K562 (cell line): ENCODE results near the gene ADAR. TPM values are rescaled to one million over a fixed set of nuclear protein-coding genes. Genes with fewer than 3 reads are reported as not detected.

Experiments used
- ATAC-seq: fragments of 200-7000 bp; cut with Tn5 transposase; 3 replicates; pipeline ENCODE4 v1.9.1; 2020; ENCODE audit warnings: moderate library complexity
- BruUV-seq: library from RNA; stranded (reverse); fragments of 400-500 nt; replicated peaks from 2 replicates; lab custom pipeline; 2021; lab: Mats Ljungman, UMichigan
- CTCF ChIA-PET: fragments of 300-600 bp; formaldehyde crosslinking; extraction: SDS; loops from one replicate; lab custom pipeline; 2021; ENCODE audit warnings: low intra/inter-chr PET ratio; lab: Yijun Ruan, JAX
- POLR2A ChIA-PET: fragments of 300-600, 350-650 bp; sonication (Branson Sonifier 250); formaldehyde crosslinking; extraction: SDS; loops from one replicate; lab custom pipeline; 2021; ENCODE audit warnings: antibody characterized with exemption, inconsistent platforms; lab: Yijun Ruan, JAX
- DNase-seq, 4 experiments: peaks; one replicate each; pipeline versions ENCODE4 v3.0.0 to v3.0.0-alpha.2; 2011 to 2018; ENCODE audit warnings: low spot score in 3 of 4, mixed read lengths in 3 of 4; ENCODE audit errors: extremely low read depth in 1 of 4
- FAIRE-seq: peaks from 2 replicates; lab custom pipeline; 2011; peaks lifted over from hg19 to GRCh38; lab: Jason Lieb, UNC
- H2AFZ ChIP-seq: 2 replicates; pipeline ENCODE4 v1.6.0; 2011; ENCODE audit warnings: low read depth, low read length, control low read depth, inconsistent platforms
- H3K27ac ChIP-seq: fragments of 200-600 bp; 3 replicates; pipeline ENCODE4 v1.8.0; 2011; ENCODE audit warnings: low read depth, mild to moderate bottlenecking, control low read depth, inconsistent platforms, low read length, moderate library complexity, mixed read lengths; ENCODE audit errors: extremely low read depth
- H3K27me3 ChIP-seq, 2 experiments: fragments of 300-600 bp in 1 of 2; 2 replicates in 1 of 2; 3 replicates in 1 of 2; pipeline versions ENCODE4 v1.6.0 to v1.8.0; 2011; ENCODE audit warnings: inconsistent platforms in 2 of 2, low read length in 2 of 2, mild to moderate bottlenecking in 1 of 2, mixed read lengths in 1 of 2, moderate library complexity in 1 of 2; ENCODE audit not compliant: control insufficient read depth in 2 of 2, insufficient read depth in 2 of 2
- H3K36me3 ChIP-seq: fragments of 300-600 bp; 3 replicates; pipeline ENCODE4 v1.8.0; 2011; ENCODE audit warnings: mild to moderate bottlenecking, low read length, inconsistent platforms; ENCODE audit not compliant: control insufficient read depth, insufficient read depth
- H3K4me1 ChIP-seq, 2 experiments: fragments of 200-600 bp in 1 of 2; replicated peaks in 1 of 2; 2 replicates in 1 of 2; 3 replicates in 1 of 2; pipeline versions ENCODE4 v1.5.1 to v1.8.0; 2011; ENCODE audit warnings: inconsistent platforms in 2 of 2, low read length in 2 of 2, mild to moderate bottlenecking in 1 of 2, mixed read lengths in 1 of 2, moderate library complexity in 1 of 2; ENCODE audit not compliant: control insufficient read depth in 2 of 2, insufficient read depth in 2 of 2
- H3K4me2 ChIP-seq: 2 replicates; pipeline ENCODE4 v1.6.1; 2011; ENCODE audit warnings: low read length, control low read depth, inconsistent platforms, mixed read lengths; ENCODE audit not compliant: insufficient read depth
- H3K4me3 ChIP-seq: fragments of 200-600 bp; sonication (generic), shearing (Covaris generic); 2 replicates; pipeline ENCODE4 v1.5.1; 2016; ENCODE audit warnings: control low read depth, inconsistent platforms
- H3K79me2 ChIP-seq: fragments of 200-600 bp; 3 replicates; pipeline ENCODE4 v1.8.0; 2011; ENCODE audit warnings: low read length, inconsistent platforms; ENCODE audit not compliant: control insufficient read depth, insufficient read depth
- H3K9ac ChIP-seq, 2 experiments: 2 replicates each; pipeline versions ENCODE4 v1.6.0 to v1.6.1; 2011; ENCODE audit warnings: low read depth in 2 of 2, low read length in 2 of 2, control low read depth in 1 of 2, inconsistent platforms in 1 of 2, mild to moderate bottlenecking in 1 of 2, mixed read lengths in 1 of 2; ENCODE audit not compliant: insufficient read depth in 1 of 2
- H3K9me1 ChIP-seq: one replicate; pipeline ENCODE4 v1.6.0; 2011; ENCODE audit warnings: inconsistent platforms, mild to moderate bottlenecking, low read length, moderate library complexity; ENCODE audit not compliant: control insufficient read depth, insufficient read depth
- H3K9me3 ChIP-seq: replicated peaks from 2 replicates; pipeline ENCODE4 v1.5.1; 2011; ENCODE audit warnings: low read depth, low read length, inconsistent platforms; ENCODE audit not compliant: control insufficient read depth, insufficient read depth
- H4K20me1 ChIP-seq: replicated peaks from 2 replicates; pipeline ENCODE4 v1.6.1; 2011; ENCODE audit warnings: low read length, inconsistent platforms, mixed read lengths; ENCODE audit not compliant: control insufficient read depth, insufficient read depth
- CEBPB ChIP-seq: fragments of 450-650 bp; IDR thresholded peaks from 2 replicates; pipeline ENCODE4 v1.6.1; 2016; ENCODE audit warnings: missing genetic modification characterization, missing compliant biosample characterization
- GABPB2 ChIP-seq: fragments of 250-450 bp; sonication (Bioruptor Pico); conservative IDR thresholded peaks from 2 replicates; pipeline ENCODE4 v1.5.1; 2021; ENCODE audit warnings: mild to moderate bottlenecking
- HEY1 ChIP-seq: fragments of 250-450 bp; sonication (Bioruptor Pico); IDR thresholded peaks from 2 replicates; pipeline ENCODE4 v1.5.0; 2020; ENCODE audit warnings: mild to moderate bottlenecking, moderate library complexity, borderline replicate concordance
- HNRNPLL ChIP-seq: fragments of 200-400 bp; formaldehyde crosslinking; IDR thresholded peaks from 2 replicates; pipeline ENCODE4 v1.6.1; 2017; ENCODE audit warnings: low read length, low read depth, mild to moderate bottlenecking; ENCODE audit not compliant: poor library complexity, severe bottlenecking
- MCM7 ChIP-seq, 2 experiments: fragments of 450-650 bp; IDR thresholded peaks; 2 replicates each; pipeline ENCODE4 v1.6.1; 2016 to 2018
- PHF8 ChIP-seq: fragments of 200-600 bp; sonication (generic); IDR thresholded peaks from 2 replicates; pipeline ENCODE4 v1.6.1; 2012; ENCODE audit warnings: mixed run types, mild to moderate bottlenecking, inconsistent platforms, low read length, moderate library complexity, borderline replicate concordance
- RAD51 ChIP-seq: fragments of 450-650 bp; IDR thresholded peaks from 2 replicates; pipeline ENCODE4 v1.7.1; 2016; ENCODE audit warnings: low read depth, mild to moderate bottlenecking, borderline replicate concordance
- SIN3A ChIP-seq, 2 experiments: fragments of 150-350 bp in 1 of 2; IDR thresholded peaks; 2 replicates each; pipeline ENCODE4 v1.6.1; 2011 to 2016; ENCODE audit warnings: borderline replicate concordance in 2 of 2, low read depth in 2 of 2, low read length in 2 of 2, mild to moderate bottlenecking in 2 of 2, moderate library complexity in 2 of 2; ENCODE audit not compliant: control insufficient read depth in 1 of 2
- TCF7L2 ChIP-seq: fragments of 150-350 bp; IDR thresholded peaks from 2 replicates; pipeline ENCODE4 v1.6.1; 2016; ENCODE audit warnings: low read depth, mild to moderate bottlenecking, low read length, moderate library complexity
- TGIF2 ChIP-seq: sonication (generic); formaldehyde crosslinking; IDR thresholded peaks from 2 replicates; pipeline ENCODE4 v1.8.1; 2022; ENCODE audit warnings: mild to moderate bottlenecking, missing genetic modification reagents, moderate library complexity
- ZNF561 ChIP-seq: fragments of 450-650 bp; formaldehyde crosslinking; conservative IDR thresholded peaks from 2 replicates; pipeline ENCODE4 v1.4.0; 2020; ENCODE audit warnings: mild to moderate bottlenecking, moderate library complexity
- ZNF75A ChIP-seq: fragments of 450-650 bp; formaldehyde crosslinking; IDR thresholded peaks from 2 replicates; pipeline ENCODE4 v1.4.0; 2020; ENCODE audit warnings: mild to moderate bottlenecking
- WGBS: fragments of 100-300 bp; shearing (Covaris generic); methylation state at CpG from one replicate; pipeline ENCODE4 v1.1.6; 2016; ENCODE audit warnings: low coverage, mixed read lengths; ENCODE audit not compliant: insufficient coverage; ENCODE audit errors: missing lambda C conversion rate; 5-methylcytosine and 5-hydroxymethylcytosine counted together
- in situ Hi-C: fragments of 300-500 bp; cut with MboI; formaldehyde crosslinking; loops from 4 replicates; pipeline ENCODE4 v1.15.0; 2018; ENCODE audit warnings: inconsistent platforms, mixed read lengths
- intact Hi-C: fragments of 100-400 bp; cut with micrococcal nuclease; formaldehyde crosslinking; loops from 2 replicates; pipeline ENCODE4 v1.14.2; 2022
- polyA plus RNA-seq, 8 experiments: library from polyadenylated mRNA; depleted of rRNA in 4 of 8; stranded (reverse) in 5 of 8; unstranded in 3 of 8; fragments of >200 nt; fragmentation: Nextera tagmentation in 2 of 8; fragmentation: Illumina TruSeq in 1 of 8; extraction: Ambion mirVana in 2 of 8; extraction: Trizol in 1 of 8; gene quantifications; 2 replicates each; pipeline versions ENCODE4 v1.2.1 to v1.2.3, GENCODE V29; 2011 to 2014; ENCODE audit warnings: inconsistent platforms in 1 of 8, missing spikeins in 1 of 8
- total RNA-seq, 7 experiments: library from RNA; depleted of rRNA in 6 of 7; stranded (reverse); fragments of >200 nt in 6 of 7; fragmentation: Illumina TruSeq in 2 of 7; extraction: Trizol in 2 of 7; gene quantifications; 2 replicates each; pipeline versions ENCODE4 v1.2.1 to v1.2.3, GENCODE V29; 2011 to 2021; ENCODE audit warnings: low replicate concordance in 1 of 7
- TF ChIP-seq, protein P1 (sequence below): fragments of 450-650 bp; IDR thresholded peaks from 2 replicates; pipeline ENCODE4 v1.6.1; 2016; ENCODE audit warnings: borderline replicate concordance
- TF ChIP-seq, protein P2 (sequence below): fragments of 150-350 bp; IDR thresholded peaks from 2 replicates; pipeline ENCODE4 v1.6.1; 2014; ENCODE audit warnings: low read depth, mild to moderate bottlenecking, low read length, borderline replicate concordance
- TF ChIP-seq, protein P3 (sequence below): fragments of 450-650 bp; formaldehyde crosslinking; IDR thresholded peaks from 2 replicates; pipeline ENCODE4 v1.4.0; 2022; ENCODE audit warnings: missing genetic modification characterization

The ADAR gene
- total and polyA plus RNA-seq, 9 of the 15 experiments (the other 6 are each of a cell fraction or from before 2014, with no cell fraction given) = 30.1 to 123 (median 60.2) TPM

DNA sequence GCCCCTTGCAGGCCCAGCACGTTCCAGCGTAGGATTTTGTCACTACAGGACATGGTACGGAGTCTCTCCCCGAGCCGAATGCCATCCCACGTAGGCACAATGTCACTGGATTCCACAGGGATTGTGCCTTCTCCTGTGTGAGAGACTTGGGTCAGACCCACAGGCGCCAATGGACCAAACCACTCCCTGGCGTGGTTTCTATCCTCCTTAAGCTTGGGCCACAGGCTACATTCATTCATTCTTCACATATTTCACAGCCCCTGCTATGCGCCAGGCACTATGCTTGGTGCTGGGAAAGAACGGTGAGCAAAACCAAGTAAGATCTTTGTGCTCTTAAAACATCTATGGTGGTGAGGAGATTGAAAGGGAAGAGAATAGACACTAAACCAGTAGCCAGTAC, 21.8 kb downstream of the ADAR start:
- Histone ChIP-seq H3K27me3 (no peaks in the 10 kb centered on the region), H3K79me2 (no peaks in the 10 kb centered on the region), H3K27ac (no peak overlapping the region), H3K9me1 (peaks cover 3% of the 10 kb centered on the region), H3K36me3 (peaks cover 98% of the 10 kb centered on the region), H4K20me1 (no peaks in the 10 kb centered on the region; the same call in 1 of the 2 replicates), H3K4me2 (no peak overlapping the region), H3K9me3 (no peaks in the 10 kb centered on the region), H3K4me1 (peaks cover 0 to 2% of the 10 kb centered on the region in 2 experiments; a peak in 1 of 5 replicates), H2AFZ (no peak overlapping the region), H3K9ac (no peak overlapping the region), H3K4me3 (no peak overlapping the region)
- DNase-seq = no peak
- ATAC-seq = no peak
- in situ Hi-C loops (no loop called here), intact Hi-C loops (no loop called here)
- ChIA-PET POLR2A (no interaction called here), CTCF (no interaction called here)
- 95% methylated on average over 10 of the region's 10 CpGs for WGBS
- BruUV-seq = no TSS peak
- FAIRE-seq = no peak
- TF ChIP-seq, protein P1, sequence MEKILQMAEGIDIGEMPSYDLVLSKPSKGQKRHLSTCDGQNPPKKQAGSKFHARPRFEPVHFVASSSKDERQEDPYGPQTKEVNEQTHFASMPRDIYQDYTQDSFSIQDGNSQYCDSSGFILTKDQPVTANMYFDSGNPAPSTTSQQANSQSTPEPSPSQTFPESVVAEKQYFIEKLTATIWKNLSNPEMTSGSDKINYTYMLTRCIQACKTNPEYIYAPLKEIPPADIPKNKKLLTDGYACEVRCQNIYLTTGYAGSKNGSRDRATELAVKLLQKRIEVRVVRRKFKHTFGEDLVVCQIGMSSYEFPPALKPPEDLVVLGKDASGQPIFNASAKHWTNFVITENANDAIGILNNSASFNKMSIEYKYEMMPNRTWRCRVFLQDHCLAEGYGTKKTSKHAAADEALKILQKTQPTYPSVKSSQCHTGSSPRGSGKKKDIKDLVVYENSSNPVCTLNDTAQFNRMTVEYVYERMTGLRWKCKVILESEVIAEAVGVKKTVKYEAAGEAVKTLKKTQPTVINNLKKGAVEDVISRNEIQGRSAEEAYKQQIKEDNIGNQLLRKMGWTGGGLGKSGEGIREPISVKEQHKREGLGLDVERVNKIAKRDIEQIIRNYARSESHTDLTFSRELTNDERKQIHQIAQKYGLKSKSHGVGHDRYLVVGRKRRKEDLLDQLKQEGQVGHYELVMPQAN = no peak
- no peak for TF ChIP-seq ZNF75A (CRISPR knock-in tag)
- no peak for TF ChIP-seq ZNF561 (CRISPR knock-in tag)
- no peak for TF ChIP-seq TGIF2 (CRISPR knock-in tag)
- TF ChIP-seq TCF7L2 = no peak
- no peak for TF ChIP-seq SIN3A (IDR thresholded peaks at IDR 0.05; ENCODE audit: borderline replicate concordance in 2 of 2, control insufficient read depth in 1 of 2, low read depth in 2 of 2, low read length in 2 of 2)
- no peak for TF ChIP-seq GABPB2 (CRISPR knock-in tag)
- TF ChIP-seq PHF8 = no peak
- TF ChIP-seq, protein P2, sequence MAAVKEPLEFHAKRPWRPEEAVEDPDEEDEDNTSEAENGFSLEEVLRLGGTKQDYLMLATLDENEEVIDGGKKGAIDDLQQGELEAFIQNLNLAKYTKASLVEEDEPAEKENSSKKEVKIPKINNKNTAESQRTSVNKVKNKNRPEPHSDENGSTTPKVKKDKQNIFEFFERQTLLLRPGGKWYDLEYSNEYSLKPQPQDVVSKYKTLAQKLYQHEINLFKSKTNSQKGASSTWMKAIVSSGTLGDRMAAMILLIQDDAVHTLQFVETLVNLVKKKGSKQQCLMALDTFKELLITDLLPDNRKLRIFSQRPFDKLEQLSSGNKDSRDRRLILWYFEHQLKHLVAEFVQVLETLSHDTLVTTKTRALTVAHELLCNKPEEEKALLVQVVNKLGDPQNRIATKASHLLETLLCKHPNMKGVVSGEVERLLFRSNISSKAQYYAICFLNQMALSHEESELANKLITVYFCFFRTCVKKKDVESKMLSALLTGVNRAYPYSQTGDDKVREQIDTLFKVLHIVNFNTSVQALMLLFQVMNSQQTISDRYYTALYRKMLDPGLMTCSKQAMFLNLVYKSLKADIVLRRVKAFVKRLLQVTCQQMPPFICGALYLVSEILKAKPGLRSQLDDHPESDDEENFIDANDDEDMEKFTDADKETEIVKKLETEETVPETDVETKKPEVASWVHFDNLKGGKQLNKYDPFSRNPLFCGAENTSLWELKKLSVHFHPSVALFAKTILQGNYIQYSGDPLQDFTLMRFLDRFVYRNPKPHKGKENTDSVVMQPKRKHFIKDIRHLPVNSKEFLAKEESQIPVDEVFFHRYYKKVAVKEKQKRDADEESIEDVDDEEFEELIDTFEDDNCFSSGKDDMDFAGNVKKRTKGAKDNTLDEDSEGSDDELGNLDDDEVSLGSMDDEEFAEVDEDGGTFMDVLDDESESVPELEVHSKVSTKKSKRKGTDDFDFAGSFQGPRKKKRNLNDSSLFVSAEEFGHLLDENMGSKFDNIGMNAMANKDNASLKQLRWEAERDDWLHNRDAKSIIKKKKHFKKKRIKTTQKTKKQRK = no peak
- TF ChIP-seq, protein P3, sequence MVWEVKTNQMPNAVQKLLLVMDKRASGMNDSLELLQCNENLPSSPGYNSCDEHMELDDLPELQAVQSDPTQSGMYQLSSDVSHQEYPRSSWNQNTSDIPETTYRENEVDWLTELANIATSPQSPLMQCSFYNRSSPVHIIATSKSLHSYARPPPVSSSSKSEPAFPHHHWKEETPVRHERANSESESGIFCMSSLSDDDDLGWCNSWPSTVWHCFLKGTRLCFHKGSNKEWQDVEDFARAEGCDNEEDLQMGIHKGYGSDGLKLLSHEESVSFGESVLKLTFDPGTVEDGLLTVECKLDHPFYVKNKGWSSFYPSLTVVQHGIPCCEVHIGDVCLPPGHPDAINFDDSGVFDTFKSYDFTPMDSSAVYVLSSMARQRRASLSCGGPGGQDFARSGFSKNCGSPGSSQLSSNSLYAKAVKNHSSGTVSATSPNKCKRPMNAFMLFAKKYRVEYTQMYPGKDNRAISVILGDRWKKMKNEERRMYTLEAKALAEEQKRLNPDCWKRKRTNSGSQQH (CRISPR knock-in tag) = no peak
- no peak for TF ChIP-seq RAD51
- no peak for TF ChIP-seq CEBPB
- TF ChIP-seq HEY1 = no peak
- no peak for TF ChIP-seq HNRNPLL
- TF ChIP-seq MCM7 (IDR thresholded peaks at IDR 0.05) = no peak
